Measurements from ENCODE around the gene ZNF566.

The ZNF566 gene

DNA sequence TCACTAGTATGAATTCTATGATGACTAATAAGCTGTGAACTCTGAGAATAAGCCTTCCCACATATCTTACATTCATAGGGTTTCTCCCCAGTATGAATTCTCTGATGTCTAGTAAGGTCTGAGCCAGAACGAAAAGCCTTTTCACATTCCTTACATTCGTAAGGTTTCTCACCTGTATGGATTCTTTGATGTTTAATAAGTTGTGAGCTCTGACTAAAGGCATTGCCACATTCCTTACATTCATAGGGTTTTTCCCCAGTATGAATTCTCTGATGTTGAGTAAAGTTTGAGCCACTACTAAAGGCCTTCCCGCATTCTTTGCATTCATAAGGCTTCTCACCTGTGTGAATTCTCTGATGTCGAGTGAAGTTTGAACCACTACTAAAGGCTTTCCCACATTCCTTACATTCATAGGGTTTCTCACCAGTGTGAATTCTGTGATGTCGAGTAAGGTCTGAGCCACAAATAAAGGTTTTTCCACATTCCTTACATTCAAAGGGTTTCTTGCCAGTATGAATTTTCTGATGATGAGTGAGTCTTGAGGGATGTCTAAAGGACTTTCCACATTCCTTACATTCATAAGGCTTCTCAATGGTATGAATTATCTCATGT is 40.2 kb downstream of the ZNF566 start:
- TF ChIP-seq, protein P1, sequence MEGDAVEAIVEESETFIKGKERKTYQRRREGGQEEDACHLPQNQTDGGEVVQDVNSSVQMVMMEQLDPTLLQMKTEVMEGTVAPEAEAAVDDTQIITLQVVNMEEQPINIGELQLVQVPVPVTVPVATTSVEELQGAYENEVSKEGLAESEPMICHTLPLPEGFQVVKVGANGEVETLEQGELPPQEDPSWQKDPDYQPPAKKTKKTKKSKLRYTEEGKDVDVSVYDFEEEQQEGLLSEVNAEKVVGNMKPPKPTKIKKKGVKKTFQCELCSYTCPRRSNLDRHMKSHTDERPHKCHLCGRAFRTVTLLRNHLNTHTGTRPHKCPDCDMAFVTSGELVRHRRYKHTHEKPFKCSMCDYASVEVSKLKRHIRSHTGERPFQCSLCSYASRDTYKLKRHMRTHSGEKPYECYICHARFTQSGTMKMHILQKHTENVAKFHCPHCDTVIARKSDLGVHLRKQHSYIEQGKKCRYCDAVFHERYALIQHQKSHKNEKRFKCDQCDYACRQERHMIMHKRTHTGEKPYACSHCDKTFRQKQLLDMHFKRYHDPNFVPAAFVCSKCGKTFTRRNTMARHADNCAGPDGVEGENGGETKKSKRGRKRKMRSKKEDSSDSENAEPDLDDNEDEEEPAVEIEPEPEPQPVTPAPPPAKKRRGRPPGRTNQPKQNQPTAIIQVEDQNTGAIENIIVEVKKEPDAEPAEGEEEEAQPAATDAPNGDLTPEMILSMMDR (IDR thresholded peaks at IDR 0.05; ENCODE audit: low read depth, low read length) = no peak
- no peak overlapping the region for H3K4me3 ChIP-seq (ENCODE audit: low read depth, low read length)

- TF ChIP-seq, protein P1 (IDR thresholded peaks at IDR 0.05; ENCODE audit: low read depth, low read length) = no peak
- H3K4me3 ChIP-seq (ENCODE audit: low read depth, low read length) = no peak overlapping the region
These were observed 48.0 kb downstream of the ZNF566 start for GRCh38 chr19:36441339-36441738.

DNA sequence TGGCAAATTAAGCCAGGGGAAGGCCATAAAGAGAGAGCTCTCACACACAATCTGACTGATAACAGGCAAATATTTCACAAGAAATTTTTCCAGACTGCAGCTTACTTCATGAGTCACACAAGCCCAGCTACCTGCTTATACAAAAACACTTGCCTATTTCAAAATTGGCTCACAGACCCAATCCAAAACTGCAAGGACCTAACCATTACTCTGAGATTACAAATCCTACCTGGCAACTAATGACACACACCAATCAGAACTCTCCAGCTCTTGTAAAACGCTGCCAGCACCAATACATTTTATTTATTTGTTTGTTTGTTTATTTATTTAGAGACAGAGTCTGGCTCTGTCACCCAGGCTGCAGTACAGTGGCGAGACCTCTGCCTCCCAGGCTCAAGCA is 52.8 kb downstream of the ZNF566 start:
- H3K4me3 ChIP-seq (ENCODE audit: low read depth, low read length) = no peak overlapping the region
- TF ChIP-seq, protein P1 (IDR thresholded peaks at IDR 0.05; ENCODE audit: low read depth, low read length) = no peak

DNA sequence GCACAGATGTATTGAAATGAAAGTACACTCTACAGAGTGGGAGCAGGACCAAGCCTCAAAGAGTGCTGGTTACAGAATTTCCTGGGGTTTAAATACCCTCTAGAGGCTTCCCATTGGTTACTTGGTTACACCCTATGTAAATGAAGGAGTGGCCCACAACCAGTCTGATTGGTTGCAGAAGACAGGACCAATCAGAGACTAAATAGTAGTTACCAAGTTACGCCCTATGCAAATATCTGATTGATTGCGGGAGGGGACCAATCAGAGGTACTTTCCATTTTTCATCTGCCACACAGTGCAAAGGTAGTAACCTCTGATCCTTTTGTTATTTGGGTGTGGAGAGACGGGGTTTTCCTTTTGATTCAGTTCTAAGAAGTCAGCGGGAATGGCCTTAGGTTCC is 65.4 kb downstream of the ZNF566 start:
- TF ChIP-seq, protein P1 (IDR thresholded peaks at IDR 0.05; ENCODE audit: low read depth, low read length) = no peak

DNA sequence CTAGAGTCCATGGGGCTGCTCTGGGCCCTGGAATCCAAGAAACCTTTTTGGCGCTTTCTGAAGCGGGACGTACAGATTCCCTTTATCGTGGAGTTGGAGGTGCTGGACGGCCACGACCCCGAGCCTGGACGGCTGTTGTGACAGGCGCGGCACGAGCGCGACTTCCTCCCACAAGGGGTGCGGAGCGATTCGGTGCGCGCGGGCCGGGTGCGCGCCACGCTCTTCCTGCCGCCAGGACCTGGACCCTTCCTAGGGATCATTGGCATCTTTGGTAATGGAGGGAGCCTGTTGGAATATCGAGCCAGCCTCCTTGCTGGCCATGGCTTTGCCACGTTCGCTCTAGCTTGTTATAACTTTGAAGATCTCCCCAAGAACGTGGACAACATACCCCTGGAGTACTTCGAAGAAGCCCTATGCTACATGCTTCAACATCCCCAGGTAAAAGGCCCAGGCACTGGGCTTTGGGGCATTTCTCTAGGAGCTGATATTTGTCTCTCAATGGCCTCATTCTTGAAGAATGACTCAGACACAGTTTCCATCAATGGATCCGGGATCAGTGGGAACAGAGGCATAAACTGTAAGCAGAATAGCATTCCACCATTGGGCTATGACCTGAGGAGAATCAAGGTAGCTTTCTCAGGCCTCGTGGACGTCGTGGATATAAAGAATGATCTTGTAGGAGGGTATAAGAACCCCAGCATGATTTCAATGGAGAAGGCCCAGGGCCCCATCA is 67.4 kb downstream of the ZNF566 start:
- 0 out of 2 replicates have a peak overlapping the region, but pooled peaks have one; percentile 8 for H3K4me3 ChIP-seq (ENCODE audit: low read depth, low read length)
- TF ChIP-seq, protein P1 (IDR thresholded peaks at IDR 0.05; ENCODE audit: low read depth, low read length) = no peak

More for the DNA sequence above, 65.4 kb downstream of the ZNF566 start:
- H3K4me3 ChIP-seq (ENCODE audit: low read depth, low read length) = no peak overlapping the region

DNA sequence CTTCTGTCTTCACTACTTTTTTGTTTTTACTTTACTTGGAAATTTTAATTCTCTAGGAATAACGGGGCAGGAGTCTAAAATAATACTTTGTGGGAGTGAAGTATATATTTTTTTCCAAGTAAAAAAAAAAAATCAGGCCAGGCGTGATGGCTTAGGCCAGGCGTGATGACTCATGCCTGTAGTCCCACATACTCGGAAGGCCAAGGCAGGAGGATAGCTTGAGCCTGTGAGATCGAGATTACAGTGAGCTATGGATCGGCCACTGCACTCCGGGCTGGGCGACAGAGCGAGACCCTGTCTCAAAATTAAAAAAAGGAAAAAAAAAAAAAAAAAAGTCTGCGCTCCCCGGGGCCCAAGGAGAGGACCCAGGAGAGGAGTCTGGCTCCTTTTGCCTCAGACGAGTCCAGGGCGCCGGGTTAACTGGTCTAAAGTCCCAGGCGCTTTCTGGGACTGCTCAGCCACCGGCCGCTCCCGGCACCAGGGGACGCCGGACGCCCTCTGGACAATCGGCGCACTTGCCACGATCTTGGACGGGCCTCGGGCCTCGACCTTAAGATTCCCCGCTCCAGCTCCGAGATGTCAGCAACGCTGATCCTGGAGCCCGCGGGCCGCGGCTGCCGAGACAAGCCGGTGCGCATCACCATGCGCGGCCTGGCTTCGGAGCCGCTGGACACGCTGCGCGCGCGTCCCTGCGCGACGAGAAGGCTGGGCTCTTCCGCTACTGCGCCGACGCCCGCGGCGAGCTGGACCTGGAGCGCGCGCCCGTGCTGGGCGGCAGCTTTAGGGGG is 68.2 kb downstream of the ZNF566 start:
- 0 out of 2 replicates have a peak overlapping the region, but pooled peaks have one; percentile 8 for H3K4me3 ChIP-seq (ENCODE audit: low read depth, low read length)
- TF ChIP-seq, protein P1 (IDR thresholded peaks at IDR 0.05; ENCODE audit: low read depth, low read length) = no peak
